Fibroblast of lung (primary cell): ENCODE results near the gene FECH. TPM values are rescaled to one million over a fixed set of nuclear protein-coding genes. Genes with fewer than 3 reads are reported as not detected.
"Not testable (repeated sequence)": the region's sequence is repeated elsewhere in the genome, so short reads cannot be mapped to it uniquely, and the experiment has no call there.

Experiments used
- DNase-seq, 2 donors: peaks; one replicate each; pipeline versions ENCODE4 v3.0.0 to v3.0.0-alpha.2; 2010; ENCODE audit warnings: low read depth in 2 of 2
- H2AFZ ChIP-seq: 2 replicates; pipeline ENCODE4 v1.5.1; 2012; ENCODE audit warnings: low read length, control low read depth, inconsistent platforms
- H3K27ac ChIP-seq: 2 replicates; pipeline ENCODE4 v1.5.1; 2011; ENCODE audit warnings: low read length, control low read depth; ENCODE audit not compliant: insufficient read depth
- H3K27me3 ChIP-seq: 2 replicates; pipeline ENCODE4 v1.5.1; 2011; ENCODE audit warnings: mild to moderate bottlenecking, low read length; ENCODE audit not compliant: control insufficient read depth, insufficient read depth
- H3K36me3 ChIP-seq: 2 replicates; pipeline ENCODE4 v1.5.1; 2011; ENCODE audit warnings: low read length; ENCODE audit not compliant: control insufficient read depth, insufficient read depth
- H3K4me1 ChIP-seq: 2 replicates; pipeline ENCODE4 v1.5.1; 2011; ENCODE audit warnings: low read length; ENCODE audit not compliant: control insufficient read depth, insufficient read depth; ENCODE audit errors: extremely low read depth
- H3K4me2 ChIP-seq: 2 replicates; pipeline ENCODE4 v1.5.1; 2011; ENCODE audit warnings: low read length, control low read depth; ENCODE audit not compliant: insufficient read depth; ENCODE audit errors: extremely low read depth
- H3K4me3 ChIP-seq, 4 experiments: fragments of 200-600 bp in 1 of 4; sonication (generic) in 1 of 4; replicated peaks in 1 of 4; 2 replicates each; pipeline ENCODE4 v1.5.1; 2011 to 2016; ENCODE audit warnings: low read length in 4 of 4, low read depth in 3 of 4, mild to moderate bottlenecking in 3 of 4, control low read depth in 2 of 4, inconsistent platforms in 1 of 4, mixed read lengths in 1 of 4; ENCODE audit not compliant: insufficient read depth in 1 of 4; ENCODE audit errors: control extremely low read depth in 1 of 4
- H3K79me2 ChIP-seq: 2 replicates; pipeline ENCODE4 v1.5.1; 2012; ENCODE audit warnings: mild to moderate bottlenecking, low read length, inconsistent platforms; ENCODE audit not compliant: control insufficient read depth, insufficient read depth
- H3K9ac ChIP-seq: 2 replicates; pipeline ENCODE4 v1.5.1; 2011; ENCODE audit warnings: mild to moderate bottlenecking, low read length, control low read depth; ENCODE audit not compliant: insufficient read depth
- H3K9me3 ChIP-seq: 2 replicates; pipeline ENCODE4 v1.5.1; 2012; ENCODE audit warnings: low read depth, low read length; ENCODE audit not compliant: control insufficient read depth, insufficient read depth
- H4K20me1 ChIP-seq: 2 replicates; pipeline ENCODE4 v1.5.1; 2011; ENCODE audit warnings: low read length; ENCODE audit not compliant: control insufficient read depth, insufficient read depth; ENCODE audit errors: extremely low read depth
- CTCF ChIP-seq, 2 donors: IDR thresholded peaks in 1 of 2; conservative IDR thresholded peaks in 1 of 2; 1 replicate in 1 of 2; 2 replicates in 1 of 2; pipeline ENCODE4 v1.5.1; 2011 to 2012; ENCODE audit warnings: low read length in 2 of 2, control low read depth in 1 of 2, inconsistent platforms in 1 of 2, low read depth in 1 of 2, mild to moderate bottlenecking in 1 of 2
- EZH2 ChIP-seq: IDR thresholded peaks from 2 replicates; pipeline ENCODE4 v1.5.1; 2012; ENCODE audit warnings: low read length, control low read depth, mild to moderate bottlenecking; ENCODE audit errors: missing control alignments
- polyA plus RNA-seq, 2 donors: library from polyadenylated mRNA; depleted of rRNA in 1 of 2; stranded (reverse) in 1 of 2; unstranded in 1 of 2; fragments of >200 nt; gene quantifications; 2 replicates each; pipeline ENCODE4 v1.2.1, GENCODE V29; 2011 to 2012; ENCODE audit warnings: missing spikeins in 1 of 2
- total RNA-seq: library from RNA; depleted of rRNA; stranded (reverse); fragments of >200 nt; gene quantifications from 2 replicates; pipeline ENCODE4 v1.2.1, GENCODE V29; 2014

FECH gene
- total and polyA plus RNA-seq, 2 donors (not counting 1 experiment from before 2014, with no cell fraction given), result 23.8 to 44.4 TPM

DNA sequence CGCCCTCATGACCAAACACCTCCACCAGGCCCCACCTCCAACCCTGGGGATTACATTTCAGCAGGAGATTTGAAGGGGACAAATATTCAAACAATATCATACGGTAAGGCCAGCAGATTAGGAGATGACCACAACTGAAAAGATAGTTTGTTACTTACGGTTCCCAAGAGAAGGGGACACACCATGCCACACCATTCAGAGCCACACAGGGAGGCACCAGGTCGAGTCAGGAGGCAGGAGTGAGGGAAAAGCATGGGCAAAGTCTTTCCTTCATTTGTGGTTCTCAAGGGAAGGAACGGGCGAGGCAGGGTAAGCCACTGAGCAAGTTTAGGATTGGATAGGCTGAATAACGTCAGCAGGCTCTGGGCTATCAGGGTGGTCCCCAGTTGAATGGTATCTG, 57.4 kb downstream of the FECH start:
- H3K9me3 ChIP-seq, result no peaks in the 10 kb centered on the region
- H2AFZ ChIP-seq, result no peak overlapping the region
- peaks cover 4% of the 10 kb centered on the region for H3K4me1 ChIP-seq
- H3K27ac ChIP-seq, result no peak overlapping the region
- H3K4me3 ChIP-seq, result no peak overlapping the region
- H4K20me1 ChIP-seq, result no peaks in the 10 kb centered on the region
- no peak overlapping the region for H3K4me2 ChIP-seq
- H3K36me3 ChIP-seq, result no peaks in the 10 kb centered on the region
- no peak overlapping the region for H3K9ac ChIP-seq
- no peaks in the 10 kb centered on the region for H3K79me2 ChIP-seq
- no peaks in the 10 kb centered on the region for H3K27me3 ChIP-seq
- TF ChIP-seq EZH2, result no peak
- TF ChIP-seq CTCF (conservative IDR thresholded peaks at IDR 0.05 in 1 of 2, IDR thresholded peaks at IDR 0.05 in 1 of 2; ENCODE audit: low read depth in 1 of 2, low read length in 2 of 2), result no peak
- no peak for DNase-seq

GRCh38 chr18:57527556-57528229, 58.8 kb downstream of the FECH start:
- H3K27ac ChIP-seq, result no peak overlapping the region
- H3K9ac ChIP-seq, result no peak overlapping the region
- H3K79me2 ChIP-seq, result no peaks in the 10 kb centered on the region
- no peak overlapping the region for H3K4me3 ChIP-seq
- H3K4me1 ChIP-seq, result no peaks in the 10 kb centered on the region
- no peaks in the 10 kb centered on the region for H4K20me1 ChIP-seq
- H3K36me3 ChIP-seq, result no peaks in the 10 kb centered on the region
- H2AFZ ChIP-seq, result no peak overlapping the region
- TF ChIP-seq CTCF (conservative IDR thresholded peaks at IDR 0.05 in 1 of 2, IDR thresholded peaks at IDR 0.05 in 1 of 2; ENCODE audit: low read depth in 1 of 2, low read length in 2 of 2), result no peak
- TF ChIP-seq EZH2, result no peak
- DNase-seq, result no peak
- no peak overlapping the region for H3K4me2 ChIP-seq
- no peaks in the 10 kb centered on the region for H3K27me3 ChIP-seq
- no peaks in the 10 kb centered on the region for H3K9me3 ChIP-seq

GRCh38 chr18:57523171-57523956, 63.1 kb downstream of the FECH start:
- no peak overlapping the region for H3K4me3 ChIP-seq
- no peak overlapping the region for H3K9ac ChIP-seq
- no peaks in the 10 kb centered on the region for H3K4me1 ChIP-seq
- H3K27ac ChIP-seq, result no peak overlapping the region
- H3K27me3 ChIP-seq, result no peaks in the 10 kb centered on the region
- no peak for DNase-seq
- no peaks in the 10 kb centered on the region for H3K9me3 ChIP-seq
- H3K79me2 ChIP-seq, result no peaks in the 10 kb centered on the region
- no peaks in the 10 kb centered on the region for H3K36me3 ChIP-seq
- H2AFZ ChIP-seq, result no peak overlapping the region
- H4K20me1 ChIP-seq, result no peaks in the 10 kb centered on the region
- no peak overlapping the region for H3K4me2 ChIP-seq
- TF ChIP-seq CTCF (conservative IDR thresholded peaks at IDR 0.05 in 1 of 2, IDR thresholded peaks at IDR 0.05 in 1 of 2; ENCODE audit: low read depth in 1 of 2, low read length in 2 of 2) (no peak), EZH2 (no peak)

DNA sequence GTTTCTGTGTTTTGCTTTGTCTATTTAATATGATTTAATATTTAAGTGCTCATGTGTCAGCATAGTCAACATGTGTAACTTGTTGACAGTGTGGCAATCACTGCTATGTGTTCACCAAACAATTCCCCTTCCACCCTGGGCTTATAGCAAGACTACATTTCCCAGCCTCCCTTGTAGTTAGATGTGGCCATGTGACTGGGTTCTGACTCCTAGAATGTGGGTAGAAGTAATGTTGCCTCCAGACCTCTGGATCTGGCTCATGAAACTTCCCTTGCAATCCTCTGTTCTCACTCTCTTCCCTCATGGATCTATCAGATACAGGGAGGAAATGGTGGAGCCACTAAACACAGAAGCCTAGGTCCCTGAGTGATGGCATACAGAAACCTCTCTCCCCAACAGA, 64.2 kb downstream of the FECH start:
- not testable (repeated sequence) for H3K4me3 ChIP-seq, H3K27me3 ChIP-seq, H3K4me2 ChIP-seq, DNase-seq, H4K20me1 ChIP-seq, H3K36me3 ChIP-seq, H3K9me3 ChIP-seq, H3K9ac ChIP-seq, H3K27ac ChIP-seq, H3K79me2 ChIP-seq, H3K4me1 ChIP-seq, H2AFZ ChIP-seq
